Panc1 (cell line): Measurements from ENCODE around the gene C19orf25. TPM values are rescaled to one million over a fixed set of nuclear protein-coding genes. Genes with fewer than 3 reads are reported as not detected.

Experiments used
- ATAC-seq: fragments of 200-7000 bp; cut with Tn5 transposase; 2 replicates; pipeline ENCODE4 v1.9.1; 2020; ENCODE audit warnings: mild to moderate bottlenecking, moderate library complexity
- BruUV-seq: library from RNA; stranded (reverse); fragments of 400-500 nt; replicated peaks from 2 replicates; lab custom pipeline; 2021; lab: Mats Ljungman, UMichigan
- CTCF ChIA-PET: fragments of 300-600 bp; sonication (Branson Sonifier 250); formaldehyde crosslinking; loops from one replicate; lab custom pipeline; 2022; ENCODE audit warnings: antibody characterized with exemption; lab: Charles Lee
- POLR2A ChIA-PET: fragments of 300-600 bp; sonication (Branson Sonifier 250); formaldehyde crosslinking; loops from one replicate; lab custom pipeline; 2022; ENCODE audit warnings: antibody characterized with exemption; lab: Charles Lee
- DNase-seq: peaks from one replicate; pipeline ENCODE4 v3.0.0-alpha.2; 2010; ENCODE audit warnings: low read depth, low spot score
- H3K27ac ChIP-seq: 2 replicates; pipeline ENCODE4 v1.5.1; 2011; ENCODE audit warnings: mild to moderate bottlenecking, low read length, inconsistent platforms
- H3K27me3 ChIP-seq: fragments of 200-500 bp; sonication (Bioruptor generic); 2 replicates; pipeline ENCODE4 v1.6.0; 2014; ENCODE audit warnings: low read length, inconsistent platforms; ENCODE audit not compliant: control insufficient read depth, insufficient read depth
- H3K36me3 ChIP-seq: fragments of 200-500 bp; sonication (Bioruptor generic); 2 replicates; pipeline ENCODE4 v1.5.1; 2014; ENCODE audit warnings: inconsistent platforms, mild to moderate bottlenecking, low read length, moderate library complexity; ENCODE audit not compliant: control insufficient read depth, insufficient read depth
- H3K4me1 ChIP-seq: 2 replicates; pipeline ENCODE4 v1.5.1; 2011; ENCODE audit warnings: inconsistent platforms, mild to moderate bottlenecking, low read length, moderate library complexity; ENCODE audit not compliant: control insufficient read depth, insufficient read depth
- H3K4me3 ChIP-seq, 2 experiments: 2 replicates each; pipeline ENCODE4 v1.5.1; 2011 to 2012; ENCODE audit warnings: low read depth in 2 of 2, low read length in 2 of 2, mild to moderate bottlenecking in 2 of 2, inconsistent platforms in 1 of 2, moderate library complexity in 1 of 2
- H3K9me3 ChIP-seq: fragments of 200-500 bp; sonication (Bioruptor generic); 2 replicates; pipeline ENCODE4 v1.5.1; 2014; ENCODE audit warnings: low read depth, mild to moderate bottlenecking, inconsistent platforms, low read length, moderate library complexity; ENCODE audit not compliant: control insufficient read depth, insufficient read depth
- CTCF ChIP-seq: fragments of 450-650 bp; IDR thresholded peaks from 2 replicates; pipeline ENCODE4 v1.5.1; 2017; ENCODE audit warnings: mild to moderate bottlenecking
- POLR2AphosphoS5 ChIP-seq: IDR thresholded peaks from 2 replicates; pipeline ENCODE4 v1.6.1; 2012; ENCODE audit warnings: mild to moderate bottlenecking, low read depth, low read length, moderate library complexity
- REST ChIP-seq, 2 experiments: IDR thresholded peaks; 2 replicates each; pipeline ENCODE4 v1.6.1; 2011 to 2012; ENCODE audit warnings: low read depth in 2 of 2, control low read depth in 1 of 2, low read length in 1 of 2, mild to moderate bottlenecking in 1 of 2, moderate library complexity in 1 of 2; ENCODE audit not compliant: insufficient read depth in 1 of 2
- SIN3A ChIP-seq: IDR thresholded peaks from 2 replicates; pipeline ENCODE4 v1.6.1; 2012; ENCODE audit warnings: low read depth, mild to moderate bottlenecking, low read length, moderate library complexity, borderline replicate concordance; ENCODE audit not compliant: insufficient read depth
- TCF7L2 ChIP-seq: IDR thresholded peaks from 2 replicates; pipeline ENCODE4 v1.6.1; 2011; ENCODE audit warnings: mild to moderate bottlenecking, low read depth, low read length, inconsistent platforms
- in situ Hi-C: cut with HindIII; loops from 2 replicates; pipeline ENCODE4 v1.10.0; 2016; ENCODE audit warnings: low sequenced_read_pairs, low pct_unique_long_range_greater_than_20kb
- intact Hi-C: fragments of 100-400 bp; cut with micrococcal nuclease; formaldehyde crosslinking; loops from one replicate; pipeline ENCODE4 v1.10.0; 2022; ENCODE audit not compliant: unreplicated experiment
- total RNA-seq: library from RNA; stranded (reverse); gene quantifications from one replicate; pipeline ENCODE4 v1.2.1, GENCODE V29; 2021; ENCODE audit not compliant: unreplicated experiment

The C19orf25 gene
- total RNA-seq, 1 experiment from 2014 or later = 34.7 TPM

GRCh38 chr19:1474011-1474764 lies 4.8 kb downstream of the C19orf25 start:
- BruUV-seq = no TSS peak
- H3K27ac ChIP-seq = no peak overlapping the region

More at GRCh38 chr19:1474011-1474764, 4.8 kb downstream of the C19orf25 start:
- intact Hi-C loops = no loop called here
- Histone ChIP-seq H3K9me3 (no peaks in the 10 kb centered on the region), H3K27me3 (no peaks in the 10 kb centered on the region), H3K36me3 (no peaks in the 10 kb centered on the region; the same call in 1 of the 2 replicates), H3K4me3 (no peak overlapping the region), H3K4me1 (peaks cover 4% of the 10 kb centered on the region)
- DNase-seq (no peak), ATAC-seq (peak; percentile 5; the same call in 1 of the 2 replicates)
- ChIA-PET CTCF (no interaction called here), POLR2A (no interaction called here)
- no peak for TF ChIP-seq CTCF
- no peak for TF ChIP-seq TCF7L2
- no peak for TF ChIP-seq REST (IDR thresholded peaks at IDR 0.05; ENCODE audit: insufficient read depth in 1 of 2, low read depth in 2 of 2, low read length in 1 of 2)
- no peak for TF ChIP-seq POLR2AphosphoS5
- no peak for TF ChIP-seq SIN3A
- in situ Hi-C loops = no loop called here
